HUES48 (cell line): ENCODE data around the gene TCF12.

Experiments used
- H3K27ac ChIP-seq: one replicate; pipeline ENCODE4 v1.7.0; 2013; ENCODE audit warnings: low read depth, low read length, inconsistent platforms
- H3K27me3 ChIP-seq: 2 replicates; pipeline ENCODE4 v1.6.1; 2013; ENCODE audit warnings: mild to moderate bottlenecking, low read length; ENCODE audit not compliant: control insufficient read depth, insufficient read depth
- H3K36me3 ChIP-seq: 2 replicates; pipeline ENCODE4 v1.6.1; 2013; ENCODE audit warnings: low read length; ENCODE audit not compliant: control insufficient read depth, insufficient read depth
- H3K4me1 ChIP-seq: 2 replicates; pipeline ENCODE4 v1.6.1; 2013; ENCODE audit warnings: mild to moderate bottlenecking, low read length; ENCODE audit not compliant: control insufficient read depth, insufficient read depth
- H3K4me3 ChIP-seq: 2 replicates; pipeline ENCODE4 v1.5.1; 2013; ENCODE audit warnings: mild to moderate bottlenecking, low read depth, low read length
- H3K9ac ChIP-seq: 2 replicates; pipeline ENCODE4 v1.6.1; 2013; ENCODE audit warnings: mild to moderate bottlenecking, low read depth, low read length, moderate library complexity
- H3K9me3 ChIP-seq: 2 replicates; pipeline ENCODE4 v1.6.1; 2013; ENCODE audit warnings: low read length; ENCODE audit not compliant: control insufficient read depth, insufficient read depth

Gene TCF12

DNA sequence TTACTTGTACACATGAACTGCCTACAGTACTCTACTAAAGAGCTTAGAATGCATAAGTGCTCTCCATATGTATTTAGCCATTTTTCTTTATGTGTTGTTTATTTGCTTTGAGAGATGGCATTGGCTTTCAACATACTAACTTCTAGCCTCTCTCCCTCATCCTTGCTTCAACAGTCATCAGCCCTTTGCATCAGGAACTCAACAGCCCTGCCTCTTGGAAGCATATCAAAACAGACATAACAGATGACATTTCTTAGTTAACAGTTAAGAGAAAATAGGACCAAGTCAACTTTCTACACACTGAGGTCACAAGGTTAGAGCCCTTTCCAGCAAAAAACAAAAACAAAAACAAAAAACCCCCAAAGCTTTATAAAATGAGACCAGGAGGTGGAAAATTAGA lies 145.6 kb downstream of the TCF12 start:
- Histone ChIP-seq H3K27ac (no peak overlapping the region), H3K9me3 (no peaks in the 10 kb centered on the region), H3K4me3 (no peak overlapping the region), H3K4me1 (peaks cover 10% of the 10 kb centered on the region), H3K27me3 (no peaks in the 10 kb centered on the region), H3K36me3 (no peaks in the 10 kb centered on the region), H3K9ac (no peak overlapping the region)

DNA sequence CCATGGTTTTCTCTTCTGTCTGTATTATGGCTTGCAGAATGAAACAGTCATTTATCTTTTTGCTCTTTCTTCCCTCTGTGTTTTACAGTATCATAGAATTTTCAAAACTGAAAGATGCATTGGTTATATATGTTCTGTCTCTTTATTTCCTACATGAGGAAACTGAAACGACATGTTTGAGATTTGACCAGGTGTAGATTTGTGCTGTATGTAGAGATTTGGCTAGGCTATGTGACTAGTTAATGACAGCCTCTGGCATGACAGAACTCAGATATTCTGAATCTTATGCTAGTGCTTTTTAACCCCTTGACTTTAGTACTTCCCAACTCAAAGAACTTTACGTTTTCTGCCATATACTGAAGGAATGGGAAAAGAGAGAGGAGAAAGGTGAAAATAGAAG lies 151.0 kb downstream of the TCF12 start:
- Histone ChIP-seq H3K9ac (no peak overlapping the region), H3K4me1 (peaks cover 21% of the 10 kb centered on the region), H3K36me3 (no peaks in the 10 kb centered on the region), H3K9me3 (no peaks in the 10 kb centered on the region), H3K27me3 (no peaks in the 10 kb centered on the region), H3K27ac (no peak overlapping the region), H3K4me3 (no peak overlapping the region)

DNA sequence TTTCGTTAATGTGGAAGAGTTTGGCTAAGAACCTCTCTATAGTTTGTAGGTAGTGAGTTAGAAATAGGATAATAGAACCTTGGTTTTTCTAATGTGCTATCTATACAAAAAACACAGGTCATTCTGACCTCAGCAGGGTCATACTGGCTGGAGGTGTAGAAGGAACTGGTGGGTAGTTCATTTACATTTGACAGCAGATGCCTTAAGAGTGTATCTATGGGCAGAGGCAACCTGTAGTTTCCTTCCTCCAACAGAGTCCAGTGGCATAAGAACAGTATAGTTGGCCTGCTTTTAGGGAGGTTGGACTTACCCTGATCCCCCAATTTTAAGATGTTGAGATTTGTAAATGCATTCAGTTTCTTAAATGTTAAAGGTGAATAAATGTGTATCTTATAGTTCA lies 152.2 kb downstream of the TCF12 start:
- no peak overlapping the region for H3K27ac ChIP-seq
- no peak overlapping the region for H3K4me3 ChIP-seq
- H3K9ac ChIP-seq, result no peak overlapping the region
- no peaks in the 10 kb centered on the region for H3K36me3 ChIP-seq
- peaks cover 21% of the 10 kb centered on the region for H3K4me1 ChIP-seq
- no peaks in the 10 kb centered on the region for H3K9me3 ChIP-seq
- H3K27me3 ChIP-seq, result no peaks in the 10 kb centered on the region

DNA sequence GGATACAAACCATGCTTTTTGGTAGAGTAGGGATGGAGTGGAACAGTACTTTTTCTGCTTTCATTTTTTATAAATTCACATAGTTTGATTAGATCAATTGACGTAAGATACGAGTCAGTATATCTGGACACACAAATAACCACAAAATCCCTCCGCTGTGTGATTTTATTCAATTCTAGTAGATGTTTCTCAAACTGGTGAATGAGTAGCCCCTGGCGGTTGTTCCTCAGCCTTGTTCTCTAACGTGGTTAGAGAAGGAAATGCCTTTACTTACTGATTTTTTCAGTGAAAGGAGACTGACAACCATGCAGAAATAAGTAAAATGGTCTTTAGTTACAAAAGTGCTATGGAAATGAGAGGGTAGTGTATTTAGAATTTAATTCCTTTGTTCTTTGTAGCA lies 161.0 kb downstream of the TCF12 start:
- Histone ChIP-seq H3K4me3 (no peak overlapping the region), H3K27me3 (no peaks in the 10 kb centered on the region), H3K9ac (no peak overlapping the region), H3K36me3 (no peaks in the 10 kb centered on the region), H3K9me3 (no peaks in the 10 kb centered on the region), H3K4me1 (0 out of 2 replicates have a peak, but pooled peaks cover 6% of the 10 kb centered on the region), H3K27ac (no peak overlapping the region)

DNA sequence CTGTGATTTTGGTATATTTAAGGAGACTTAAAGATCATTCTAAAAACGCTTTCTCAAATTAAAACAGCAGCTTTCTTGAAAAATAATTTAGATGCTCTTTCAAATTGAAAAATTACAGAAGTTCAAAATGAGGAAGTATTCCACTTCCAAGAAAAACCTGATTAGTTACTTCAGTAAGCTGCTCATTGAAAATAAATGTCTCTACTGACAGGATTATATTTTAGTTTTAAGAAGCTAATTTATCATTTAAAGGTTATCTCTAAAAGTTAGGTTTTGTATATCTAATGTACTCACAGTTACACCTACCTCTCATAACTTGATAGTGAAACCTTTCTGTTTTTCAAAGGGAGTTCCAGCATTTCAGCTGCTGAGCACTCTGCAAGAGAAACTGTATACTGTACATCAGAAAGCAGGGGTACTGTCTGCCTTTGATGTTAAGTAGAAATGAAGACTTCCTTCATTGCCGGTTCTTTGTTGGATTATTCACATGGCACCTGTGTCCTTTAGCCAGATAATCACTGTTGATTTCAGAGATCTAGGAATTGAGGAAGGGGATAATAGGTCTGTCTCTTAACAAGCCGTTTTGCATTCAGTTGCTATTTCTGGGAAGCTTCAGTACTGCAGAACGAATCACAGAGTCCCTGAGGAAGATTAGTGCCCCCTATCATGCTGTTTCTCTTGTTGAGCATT lies 161.6 kb downstream of the TCF12 start:
- no peaks in the 10 kb centered on the region for H3K9me3 ChIP-seq
- H3K4me1 ChIP-seq, result 0 out of 2 replicates have a peak, but pooled peaks cover 6% of the 10 kb centered on the region
- H3K27ac ChIP-seq, result no peak overlapping the region
- no peaks in the 10 kb centered on the region for H3K36me3 ChIP-seq
- no peaks in the 10 kb centered on the region for H3K27me3 ChIP-seq
- H3K4me3 ChIP-seq, result no peak overlapping the region
- no peak overlapping the region for H3K9ac ChIP-seq

DNA sequence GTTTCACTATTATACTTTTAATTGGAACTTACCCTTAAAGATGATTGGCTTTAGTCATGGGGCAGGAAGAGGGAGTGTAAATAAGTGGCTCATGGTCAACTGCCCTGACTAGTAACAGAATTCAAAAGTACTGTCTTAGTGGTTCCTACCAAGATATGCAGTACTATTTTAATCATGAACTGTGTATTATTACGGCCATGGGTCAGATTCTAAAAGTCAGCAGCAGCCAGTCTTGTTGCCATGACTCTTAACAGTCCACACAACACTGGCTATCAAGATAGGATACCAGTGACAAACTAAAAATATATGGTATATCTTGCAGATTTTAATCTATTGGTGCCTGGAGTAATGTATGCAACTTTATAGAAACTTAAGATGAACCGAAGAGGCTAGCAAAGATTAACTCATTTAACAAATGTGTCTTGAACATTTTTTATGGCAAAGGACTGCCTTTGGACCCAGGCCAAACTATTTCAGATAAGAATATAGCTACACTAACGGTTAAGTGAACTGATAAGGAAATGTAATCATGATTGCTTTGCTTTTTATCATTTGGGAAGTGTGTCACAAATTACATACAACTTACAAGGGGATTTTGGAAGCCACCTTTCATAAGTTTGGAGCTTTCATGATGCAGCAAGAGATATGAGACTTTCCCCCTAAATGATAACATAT lies 163.7 kb downstream of the TCF12 start:
- no peak overlapping the region for H3K27ac ChIP-seq

DNA sequence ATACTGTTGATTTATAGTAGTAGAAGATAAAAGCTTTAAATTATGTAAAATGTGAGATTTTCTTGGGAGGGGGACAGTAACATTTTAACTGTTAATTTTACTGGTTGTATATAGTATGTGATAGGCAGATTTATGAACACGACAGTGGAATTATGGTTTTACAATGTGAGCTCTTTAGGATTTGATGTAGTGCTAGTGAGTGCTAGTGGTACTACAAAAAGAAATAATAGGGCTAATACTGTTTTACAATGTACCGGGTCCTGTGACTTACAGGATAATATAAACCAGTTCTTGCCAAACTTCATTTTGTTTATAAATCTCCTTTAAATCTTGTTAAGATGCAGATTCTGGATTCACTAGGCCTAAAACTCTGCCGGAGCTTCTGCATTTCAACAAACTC lies 165.7 kb downstream of the TCF12 start:
- Histone ChIP-seq H3K36me3 (no peaks in the 10 kb centered on the region), H3K4me3 (no peak overlapping the region), H3K27ac (no peak overlapping the region), H3K4me1 (0 out of 2 replicates have a peak, but pooled peaks cover 6% of the 10 kb centered on the region), H3K9ac (no peak overlapping the region), H3K9me3 (no peaks in the 10 kb centered on the region), H3K27me3 (no peaks in the 10 kb centered on the region)

More for the DNA sequence above, 163.7 kb downstream of the TCF12 start:
- H3K4me1 ChIP-seq, result 0 out of 2 replicates have a peak, but pooled peaks cover 6% of the 10 kb centered on the region
- no peaks in the 10 kb centered on the region for H3K9me3 ChIP-seq
- no peaks in the 10 kb centered on the region for H3K36me3 ChIP-seq
- H3K4me3 ChIP-seq, result no peak overlapping the region
- H3K27me3 ChIP-seq, result no peaks in the 10 kb centered on the region
- H3K9ac ChIP-seq, result no peak overlapping the region

DNA sequence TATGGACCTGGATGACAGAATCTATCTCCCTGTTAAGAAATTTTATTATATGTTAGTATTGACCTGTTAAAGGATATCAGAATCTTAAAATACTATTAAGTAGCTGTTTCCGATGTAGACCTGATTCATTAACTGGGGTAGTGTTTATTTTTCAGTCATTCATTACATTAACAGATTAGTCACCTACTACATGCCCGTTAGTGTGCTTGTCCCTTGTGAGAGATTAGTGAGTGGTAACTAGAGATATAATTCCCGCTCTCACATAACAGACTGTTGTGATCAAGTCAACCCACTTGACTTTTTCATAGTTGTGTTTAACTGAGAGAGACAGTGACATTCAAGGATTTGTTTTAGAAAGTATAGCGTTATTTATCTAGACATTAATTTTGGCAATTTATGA lies 166.8 kb downstream of the TCF12 start:
- no peaks in the 10 kb centered on the region for H3K27me3 ChIP-seq
- no peak overlapping the region for H3K27ac ChIP-seq
- no peak overlapping the region for H3K4me3 ChIP-seq
- H3K36me3 ChIP-seq, result no peaks in the 10 kb centered on the region
- H3K4me1 ChIP-seq, result 0 out of 2 replicates have a peak, but pooled peaks cover 1% of the 10 kb centered on the region
- H3K9ac ChIP-seq, result no peak overlapping the region
- H3K9me3 ChIP-seq, result no peaks in the 10 kb centered on the region

DNA sequence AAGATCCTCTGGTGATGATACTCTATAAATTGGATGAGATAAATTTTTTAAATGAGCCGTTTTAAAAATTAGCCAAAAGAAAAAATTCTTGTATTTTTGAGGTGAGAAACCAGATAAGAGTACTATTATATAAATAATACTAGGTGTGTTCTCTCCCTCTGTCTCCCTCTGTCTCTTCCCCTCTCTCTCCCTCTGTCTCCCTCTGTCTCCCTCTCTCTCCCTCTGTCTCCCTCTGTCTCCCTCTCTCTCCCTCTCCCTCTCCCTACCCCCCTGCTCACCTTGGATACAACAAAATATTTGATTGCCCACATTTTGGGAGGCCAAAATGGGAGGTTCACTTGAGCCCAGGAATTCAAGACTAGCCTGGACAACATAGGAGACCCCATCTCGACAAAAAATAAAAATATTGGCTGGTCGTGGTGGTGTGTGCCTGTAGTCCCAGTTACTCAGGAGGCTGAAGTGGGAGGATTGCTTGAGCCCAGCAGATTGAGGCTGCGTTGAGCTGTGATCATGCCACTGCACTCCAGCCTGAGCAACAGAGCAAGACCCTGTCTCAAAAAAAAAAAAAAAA lies 168.5 kb downstream of the TCF12 start:
- Histone ChIP-seq H3K27me3 (no peaks in the 10 kb centered on the region), H3K36me3 (0 out of 2 replicates have a peak, but pooled peaks cover 4% of the 10 kb centered on the region), H3K4me1 (no peaks in the 10 kb centered on the region), H3K27ac (no peak overlapping the region), H3K4me3 (no peak overlapping the region), H3K9me3 (no peaks in the 10 kb centered on the region), H3K9ac (no peak overlapping the region)

DNA sequence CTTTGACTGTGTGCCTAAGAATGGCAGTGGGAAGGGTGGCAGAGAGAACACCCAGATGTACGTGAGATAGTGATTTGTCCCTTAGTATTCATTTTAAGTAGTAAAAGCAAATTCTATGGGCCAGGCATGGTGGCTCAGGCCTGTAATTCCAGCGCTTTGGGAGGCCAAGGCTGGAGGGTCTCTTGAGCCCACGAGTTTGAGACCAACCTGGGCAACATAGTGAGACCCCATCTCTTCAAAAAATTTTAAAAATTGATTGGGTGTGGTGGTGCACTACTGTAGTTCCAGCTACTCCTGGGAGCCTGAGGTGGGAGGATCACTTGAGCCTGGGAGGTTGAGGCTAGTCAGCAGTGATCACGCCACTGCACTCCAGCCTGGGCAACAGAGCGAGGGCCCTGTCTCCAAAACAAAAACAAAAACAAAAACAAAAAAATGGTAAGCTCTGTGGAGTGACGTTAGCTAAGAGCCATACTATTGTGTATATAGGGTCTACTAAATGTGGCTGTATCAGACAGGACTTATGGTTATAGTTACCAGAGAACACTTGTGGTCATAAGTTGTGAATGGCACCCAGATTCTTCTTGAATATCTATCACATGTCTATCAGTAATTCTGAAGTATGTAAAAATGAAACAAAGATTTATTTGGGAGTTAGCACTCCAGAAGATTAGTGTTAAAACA lies 171.5 kb downstream of the TCF12 start:
- Histone ChIP-seq H3K9ac (no peak overlapping the region), H3K36me3 (peaks cover 6% of the 10 kb centered on the region; the same call in 1 of the 2 replicates), H3K4me3 (no peak overlapping the region), H3K9me3 (no peaks in the 10 kb centered on the region), H3K27ac (no peak overlapping the region), H3K27me3 (no peaks in the 10 kb centered on the region), H3K4me1 (peaks cover 11% of the 10 kb centered on the region; the same call in 1 of the 2 replicates)
